ENCODE results near the gene XPR1. TPM values are rescaled to one million over a fixed set of nuclear protein-coding genes. Genes with fewer than 3 reads are reported as not detected.
"Not testable (repeated sequence)": the region's sequence is repeated elsewhere in the genome, so short reads cannot be mapped to it uniquely, and the experiment has no call there.

Gene XPR1
- total RNA-seq, 4 donors from 2014 or later: 6.8 to 23.1 (median 17.2) TPM

GRCh38 chr1:180691322-180691913 lies 59.6 kb downstream of the XPR1 start:
- 46 to 61% methylated on average over 2 of the region's 2 CpGs for WGBS, 2 donors
- peaks cover 0 to 3% (median 0%) of the 10 kb centered on the region in 3 donors for H3K9me3 ChIP-seq
- intact Hi-C loops (cut with DNase I): no loop called here
- H3K27me3 ChIP-seq: no peaks in the 10 kb centered on the region
- no peak overlapping the region for H3K27ac ChIP-seq
- H3K4me3 ChIP-seq: no peak overlapping the region
- no peaks in the 10 kb centered on the region for H3K4me1 ChIP-seq
- TF ChIP-seq POLR2A (IDR thresholded peaks at IDR 0.05): no peak
- TF ChIP-seq CTCF (IDR thresholded peaks at IDR 0.05): no peak
- no peak for DNase-seq
- H3K36me3 ChIP-seq: no peaks in the 10 kb centered on the region

- Histone ChIP-seq H3K4me3 (no peak overlapping the region), H3K27me3 (no peaks in the 10 kb centered on the region), H3K27ac (no peak overlapping the region), H3K36me3 (no peaks in the 10 kb centered on the region), H3K4me1 (no peaks in the 10 kb centered on the region), H3K9me3 (peaks cover 0 to 14% (median 11%) of the 10 kb centered on the region in 3 donors)
- 83 to 85% methylated on average over 4 to 5 of the region's 5 CpGs for WGBS, 2 donors
- intact Hi-C loops (cut with DNase I): no loop called here
- DNase-seq: no peak
- TF ChIP-seq CTCF (IDR thresholded peaks at IDR 0.05) (no peak), POLR2A (IDR thresholded peaks at IDR 0.05) (no peak)
Measured at GRCh38 chr1:180693564-180694244, 61.9 kb downstream of the XPR1 start.

GRCh38 chr1:180695282-180695681 lies 63.5 kb downstream of the XPR1 start:
- Histone ChIP-seq H3K4me3 (no peak overlapping the region), H3K36me3 (no peaks in the 10 kb centered on the region), H3K9me3 (peaks cover 0 to 17% (median 14%) of the 10 kb centered on the region in 3 donors), H3K27me3 (no peaks in the 10 kb centered on the region), H3K27ac (no peak overlapping the region), H3K4me1 (no peaks in the 10 kb centered on the region)
- DNase-seq: no peak
- 85 to 93% methylated on average over 8 of the region's 8 CpGs for WGBS, 2 donors
- intact Hi-C loops (cut with DNase I): no loop called here
- TF ChIP-seq CTCF (IDR thresholded peaks at IDR 0.05) (no peak), POLR2A (IDR thresholded peaks at IDR 0.05) (no peak)

- H3K27me3 ChIP-seq: no peaks in the 10 kb centered on the region
- peaks cover 0 to 17% (median 14%) of the 10 kb centered on the region in 3 donors for H3K9me3 ChIP-seq
- DNase-seq: no peak
- intact Hi-C loops (cut with DNase I): no loop called here
- H3K27ac ChIP-seq: no peak overlapping the region
- H3K4me1 ChIP-seq: no peaks in the 10 kb centered on the region
- TF ChIP-seq POLR2A (IDR thresholded peaks at IDR 0.05) (no peak), CTCF (IDR thresholded peaks at IDR 0.05) (no peak)
- H3K36me3 ChIP-seq: no peaks in the 10 kb centered on the region
- WGBS, 2 donors: 96 to 100% methylated on average over 1 of the region's 1 CpG
- H3K4me3 ChIP-seq: no peak overlapping the region
Measured at GRCh38 chr1:180696361-180696760, 64.5 kb downstream of the XPR1 start.

- Histone ChIP-seq H3K4me1 (no peaks in the 10 kb centered on the region), H3K9me3 (peaks cover 0 to 31% (median 18%) of the 10 kb centered on the region in 3 donors), H3K27ac (no peak overlapping the region), H3K36me3 (no peaks in the 10 kb centered on the region), H3K27me3 (no peaks in the 10 kb centered on the region), H3K4me3 (no peak overlapping the region)
- TF ChIP-seq CTCF (IDR thresholded peaks at IDR 0.05) (no peak), POLR2A (IDR thresholded peaks at IDR 0.05) (no peak)
- intact Hi-C loops (cut with DNase I): no loop called here
- DNase-seq: no peak
- WGBS, 2 donors: 96 to 100% methylated on average over 1 of the region's 1 CpG
Measured at GRCh38 chr1:180698580-180698979, 66.8 kb downstream of the XPR1 start.

GRCh38 chr1:180702376-180702775 lies 70.6 kb downstream of the XPR1 start:
- H3K36me3 ChIP-seq; DNase-seq; H3K27ac ChIP-seq; H3K4me3 ChIP-seq; H3K4me1 ChIP-seq; intact Hi-C loops (cut with DNase I); H3K27me3 ChIP-seq: not testable (repeated sequence)
- peaks cover 0 to 27% (median 18%) of the 10 kb centered on the region in 3 donors for H3K9me3 ChIP-seq
- 96 to 100% methylated on average over 2 of the region's 2 CpGs for WGBS, 2 donors

GRCh38 chr1:180710746-180711145 lies 78.9 kb downstream of the XPR1 start:
- H3K36me3 ChIP-seq; DNase-seq; H3K9me3 ChIP-seq; intact Hi-C loops (cut with DNase I); H3K27ac ChIP-seq; H3K4me3 ChIP-seq; H3K27me3 ChIP-seq; H3K4me1 ChIP-seq: not testable (repeated sequence)
- WGBS, 2 donors: no CpG with 5 or more reads among the region's 30 CpGs

- H3K27me3 ChIP-seq; H3K4me1 ChIP-seq; H3K27ac ChIP-seq; H3K36me3 ChIP-seq; H3K4me3 ChIP-seq; intact Hi-C loops (cut with DNase I); DNase-seq; H3K9me3 ChIP-seq: not testable (repeated sequence)
- WGBS, 2 donors: 89 to 98% methylated on average over 12 to 13 of the region's 19 CpGs
Measured at GRCh38 chr1:180711260-180711659, 79.4 kb downstream of the XPR1 start.
